HEK293 (cell line): ENCODE measurements around the gene MYO7B.

Experiments
- CTCF ChIA-PET: fragments of 350-600 bp; formaldehyde crosslinking; extraction: SDS; loops from one replicate; lab custom pipeline; 2021; ENCODE audit warnings: antibody characterized with exemption; lab: Yijun Ruan, JAX
- POLR2A ChIA-PET: fragments of 300-600 bp; formaldehyde crosslinking; extraction: SDS; loops from one replicate; lab custom pipeline; 2020; ENCODE audit warnings: antibody characterized with exemption, inconsistent platforms; lab: Yijun Ruan, JAX
- H3K27ac ChIP-seq: fragments of 200-500 bp; sonication (Bioruptor generic); 2 replicates; pipeline ENCODE4 v1.5.1; 2014; ENCODE audit warnings: low read depth, low read length, control low read depth, inconsistent platforms; ENCODE audit errors: extremely low read depth
- H3K36me3 ChIP-seq, 2 experiments: fragments of 200-500 bp in 1 of 2; sonication (Bioruptor generic) in 1 of 2; 1 replicate in 1 of 2; 2 replicates in 1 of 2; pipeline ENCODE4 v1.5.1; 2014 to 2017; ENCODE audit warnings: inconsistent platforms in 2 of 2, low read length in 2 of 2; ENCODE audit not compliant: control insufficient read depth in 2 of 2, insufficient read depth in 1 of 2
- H3K4me1 ChIP-seq: fragments of 200-500 bp; sonication (Bioruptor generic); 2 replicates; pipeline ENCODE4 v1.5.1; 2014; ENCODE audit warnings: mild to moderate bottlenecking, low read length, inconsistent platforms; ENCODE audit not compliant: control insufficient read depth, insufficient read depth
- H3K4me3 ChIP-seq: 2 replicates; pipeline ENCODE4 v1.5.1; 2011; ENCODE audit warnings: low read depth, mild to moderate bottlenecking, control low read depth, low read length, moderate library complexity
- H3K9me3 ChIP-seq: fragments of 200-500 bp; sonication (Bioruptor generic); 2 replicates; pipeline ENCODE4 v1.5.1; 2014; ENCODE audit warnings: low read depth, low read length, inconsistent platforms; ENCODE audit not compliant: control insufficient read depth, insufficient read depth
- MYNN ChIP-seq: fragments of 450-650 bp; formaldehyde crosslinking; IDR thresholded peaks from 2 replicates; pipeline ENCODE4 v1.5.1; 2016; ENCODE audit warnings: missing biosample characterization, missing genetic modification characterization, borderline replicate concordance
- OSR2 ChIP-seq: fragments of 450-650 bp; formaldehyde crosslinking; IDR thresholded peaks from 2 replicates; pipeline ENCODE4 v1.5.1; 2016; ENCODE audit warnings: missing biosample characterization, missing genetic modification characterization
- ZNF214 ChIP-seq: fragments of 450-650 bp; formaldehyde crosslinking; IDR thresholded peaks from 2 replicates; pipeline ENCODE4 v1.5.1; 2017; ENCODE audit warnings: missing biosample characterization, mild to moderate bottlenecking, missing genetic modification characterization, borderline replicate concordance
- ZNF221 ChIP-seq: fragments of 450-650 bp; formaldehyde crosslinking; IDR thresholded peaks from 2 replicates; pipeline ENCODE4 v1.5.1; 2017; ENCODE audit warnings: missing biosample characterization, missing genetic modification characterization, borderline replicate concordance
- ZNF561 ChIP-seq: fragments of 450-650 bp; IDR thresholded peaks from 2 replicates; pipeline ENCODE4 v1.5.1; 2018; ENCODE audit warnings: missing biosample characterization, missing genetic modification characterization, borderline replicate concordance
- TF ChIP-seq, protein P1 (sequence below): fragments of 450-650 bp; formaldehyde crosslinking; IDR thresholded peaks from 2 replicates; pipeline ENCODE4 v1.5.1; 2016; ENCODE audit warnings: missing biosample characterization, missing genetic modification characterization
- TF ChIP-seq, protein P2 (sequence below): fragments of 450-650 bp; formaldehyde crosslinking; IDR thresholded peaks from 2 replicates; pipeline ENCODE4 v1.5.1; 2016; ENCODE audit warnings: missing biosample characterization, missing genetic modification characterization
- TF ChIP-seq, protein P3 (sequence below): fragments of 450-650 bp; formaldehyde crosslinking; IDR thresholded peaks from 2 replicates; pipeline ENCODE4 v1.5.1; 2016; ENCODE audit warnings: missing biosample characterization, missing genetic modification characterization
- TF ChIP-seq, protein P4 (sequence below): fragments of 450-650 bp; formaldehyde crosslinking; conservative IDR thresholded peaks from 2 replicates; pipeline ENCODE4 v1.5.1; 2016; ENCODE audit warnings: low read depth, missing biosample characterization, missing genetic modification characterization

Gene MYO7B

DNA sequence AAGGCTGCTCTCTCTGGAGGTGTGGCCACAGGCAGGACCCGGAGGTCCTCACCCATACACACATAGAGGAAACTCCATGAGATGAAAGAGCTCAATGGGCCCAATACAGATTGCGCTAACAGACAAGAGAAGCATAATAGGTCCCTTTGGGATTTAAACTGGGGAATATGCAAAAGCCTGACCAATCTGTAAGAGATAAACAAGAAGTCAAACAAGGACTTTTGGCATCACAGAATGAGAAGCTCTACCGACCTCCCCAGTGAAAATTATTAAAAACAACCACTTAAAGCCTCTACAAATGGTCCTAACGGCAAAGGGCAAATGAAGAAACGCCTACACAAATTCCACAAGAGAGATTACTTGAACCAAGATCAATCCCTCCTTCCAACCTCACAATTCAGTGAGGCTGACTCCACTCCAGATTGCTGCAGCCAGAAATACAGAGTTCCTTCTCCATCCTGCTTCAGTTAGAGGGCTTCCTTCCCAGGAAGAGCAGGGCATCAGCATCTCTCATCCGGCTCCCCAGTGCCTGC lies 20.0 kb upstream of the MYO7B start:
- ChIA-PET CTCF (interaction anchor here (0.6 kb wide), 1 partner anchor 874 kb away, joined by 5 read pairs; no protein-coding TSS in a partner anchor), POLR2A (interaction anchor here (1.4 kb wide), 1 partner anchor 11 kb away, joined by 4 read pairs; the partner anchor contains the start of gene IWS1)

DNA sequence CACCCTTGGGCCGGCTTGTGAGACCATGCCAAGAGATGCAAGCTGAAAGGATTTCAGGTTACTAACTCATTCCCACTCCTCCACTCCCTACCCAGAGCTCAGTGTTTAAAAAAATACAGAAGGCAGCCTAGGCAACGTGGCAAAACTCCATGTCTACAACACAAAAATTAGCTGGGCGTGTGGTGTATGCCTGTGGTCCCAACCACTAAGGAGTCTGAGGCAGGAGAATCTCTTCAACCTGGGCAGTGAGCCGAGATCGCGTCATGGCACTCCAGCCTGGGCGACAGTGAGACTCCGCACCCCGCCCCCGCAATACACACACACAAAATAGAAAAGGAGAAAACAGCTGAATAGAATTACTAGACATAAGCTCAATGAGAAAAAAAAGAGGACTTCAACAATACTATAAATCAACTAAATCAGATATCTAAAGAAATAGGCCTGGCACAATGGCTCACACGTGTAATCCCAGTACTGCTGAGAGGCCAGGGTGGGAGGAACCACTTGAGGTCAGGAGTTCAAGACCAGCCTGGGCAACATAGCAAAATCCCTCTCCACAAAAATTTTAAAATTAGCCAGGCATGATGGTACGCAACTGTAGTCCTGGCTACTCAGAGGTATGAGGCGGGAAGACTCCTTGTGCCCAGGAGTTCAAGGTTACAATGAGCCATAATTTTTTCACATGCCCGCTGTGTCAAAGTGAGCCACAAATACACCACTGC lies 19.3 kb upstream of the MYO7B start:
- CTCF ChIA-PET, result no interaction called here
- Histone ChIP-seq H3K36me3 (peaks cover 24 to 72% of the 10 kb centered on the region in 2 experiments), H3K9me3 (no peaks in the 10 kb centered on the region), H3K4me3 (no peak overlapping the region), H3K27ac (no peak overlapping the region), H3K4me1 (0 out of 2 replicates have a peak, but pooled peaks cover 6% of the 10 kb centered on the region)
- POLR2A ChIA-PET, result no interaction called here
- TF ChIP-seq, protein P1, sequence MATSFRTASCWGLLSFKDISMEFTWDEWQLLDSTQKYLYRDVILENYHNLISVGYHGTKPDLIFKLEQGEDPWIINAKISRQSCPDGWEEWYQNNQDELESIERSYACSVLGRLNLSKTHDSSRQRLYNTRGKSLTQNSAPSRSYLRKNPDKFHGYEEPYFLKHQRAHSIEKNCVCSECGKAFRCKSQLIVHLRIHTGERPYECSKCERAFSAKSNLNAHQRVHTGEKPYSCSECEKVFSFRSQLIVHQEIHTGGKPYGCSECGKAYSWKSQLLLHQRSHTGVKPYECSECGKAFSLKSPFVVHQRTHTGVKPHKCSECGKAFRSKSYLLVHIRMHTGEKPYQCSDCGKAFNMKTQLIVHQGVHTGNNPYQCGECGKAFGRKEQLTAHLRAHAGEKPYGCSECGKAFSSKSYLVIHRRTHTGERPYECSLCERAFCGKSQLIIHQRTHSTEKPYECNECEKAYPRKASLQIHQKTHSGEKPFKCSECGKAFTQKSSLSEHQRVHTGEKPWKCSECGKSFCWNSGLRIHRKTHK (tag by site-specific recombination), result no peak
- TF ChIP-seq, protein P2, sequence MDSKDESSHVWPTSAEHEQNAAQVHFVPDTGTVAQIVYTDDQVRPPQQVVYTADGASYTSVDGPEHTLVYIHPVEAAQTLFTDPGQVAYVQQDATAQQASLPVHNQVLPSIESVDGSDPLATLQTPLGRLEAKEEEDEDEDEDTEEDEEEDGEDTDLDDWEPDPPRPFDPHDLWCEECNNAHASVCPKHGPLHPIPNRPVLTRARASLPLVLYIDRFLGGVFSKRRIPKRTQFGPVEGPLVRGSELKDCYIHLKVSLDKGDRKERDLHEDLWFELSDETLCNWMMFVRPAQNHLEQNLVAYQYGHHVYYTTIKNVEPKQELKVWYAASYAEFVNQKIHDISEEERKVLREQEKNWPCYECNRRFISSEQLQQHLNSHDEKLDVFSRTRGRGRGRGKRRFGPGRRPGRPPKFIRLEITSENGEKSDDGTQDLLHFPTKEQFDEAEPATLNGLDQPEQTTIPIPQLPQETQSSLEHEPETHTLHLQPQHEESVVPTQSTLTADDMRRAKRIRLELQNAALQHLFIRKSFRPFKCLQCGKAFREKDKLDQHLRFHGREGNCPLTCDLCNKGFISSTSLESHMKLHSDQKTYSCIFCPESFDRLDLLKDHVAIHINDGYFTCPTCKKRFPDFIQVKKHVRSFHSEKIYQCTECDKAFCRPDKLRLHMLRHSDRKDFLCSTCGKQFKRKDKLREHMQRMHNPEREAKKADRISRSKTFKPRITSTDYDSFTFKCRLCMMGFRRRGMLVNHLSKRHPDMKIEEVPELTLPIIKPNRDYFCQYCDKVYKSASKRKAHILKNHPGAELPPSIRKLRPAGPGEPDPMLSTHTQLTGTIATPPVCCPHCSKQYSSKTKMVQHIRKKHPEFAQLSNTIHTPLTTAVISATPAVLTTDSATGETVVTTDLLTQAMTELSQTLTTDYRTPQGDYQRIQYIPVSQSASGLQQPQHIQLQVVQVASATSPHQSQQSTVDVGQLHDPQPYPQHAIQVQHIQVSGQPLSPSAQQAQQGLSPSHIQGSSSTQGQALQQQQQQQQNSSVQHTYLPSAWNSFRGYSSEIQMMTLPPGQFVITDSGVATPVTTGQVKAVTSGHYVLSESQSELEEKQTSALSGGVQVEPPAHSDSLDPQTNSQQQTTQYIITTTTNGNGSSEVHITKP, result peak; percentile 32; the same call in 1 of the 2 replicates

More for the DNA sequence above, 20.0 kb upstream of the MYO7B start:
- H3K4me1 ChIP-seq, result 0 out of 2 replicates have a peak, but pooled peaks cover 6% of the 10 kb centered on the region
- H3K9me3 ChIP-seq, result no peaks in the 10 kb centered on the region
- H3K36me3 ChIP-seq, result peaks cover 18 to 65% of the 10 kb centered on the region in 2 experiments
- no peak overlapping the region for H3K27ac ChIP-seq
- H3K4me3 ChIP-seq, result no peak overlapping the region
- no peak for TF ChIP-seq MYNN (tag by site-specific recombination)
- TF ChIP-seq ZNF214 (tag by site-specific recombination), result no peak
- TF ChIP-seq ZNF221, result no peak
- TF ChIP-seq, protein P3, sequence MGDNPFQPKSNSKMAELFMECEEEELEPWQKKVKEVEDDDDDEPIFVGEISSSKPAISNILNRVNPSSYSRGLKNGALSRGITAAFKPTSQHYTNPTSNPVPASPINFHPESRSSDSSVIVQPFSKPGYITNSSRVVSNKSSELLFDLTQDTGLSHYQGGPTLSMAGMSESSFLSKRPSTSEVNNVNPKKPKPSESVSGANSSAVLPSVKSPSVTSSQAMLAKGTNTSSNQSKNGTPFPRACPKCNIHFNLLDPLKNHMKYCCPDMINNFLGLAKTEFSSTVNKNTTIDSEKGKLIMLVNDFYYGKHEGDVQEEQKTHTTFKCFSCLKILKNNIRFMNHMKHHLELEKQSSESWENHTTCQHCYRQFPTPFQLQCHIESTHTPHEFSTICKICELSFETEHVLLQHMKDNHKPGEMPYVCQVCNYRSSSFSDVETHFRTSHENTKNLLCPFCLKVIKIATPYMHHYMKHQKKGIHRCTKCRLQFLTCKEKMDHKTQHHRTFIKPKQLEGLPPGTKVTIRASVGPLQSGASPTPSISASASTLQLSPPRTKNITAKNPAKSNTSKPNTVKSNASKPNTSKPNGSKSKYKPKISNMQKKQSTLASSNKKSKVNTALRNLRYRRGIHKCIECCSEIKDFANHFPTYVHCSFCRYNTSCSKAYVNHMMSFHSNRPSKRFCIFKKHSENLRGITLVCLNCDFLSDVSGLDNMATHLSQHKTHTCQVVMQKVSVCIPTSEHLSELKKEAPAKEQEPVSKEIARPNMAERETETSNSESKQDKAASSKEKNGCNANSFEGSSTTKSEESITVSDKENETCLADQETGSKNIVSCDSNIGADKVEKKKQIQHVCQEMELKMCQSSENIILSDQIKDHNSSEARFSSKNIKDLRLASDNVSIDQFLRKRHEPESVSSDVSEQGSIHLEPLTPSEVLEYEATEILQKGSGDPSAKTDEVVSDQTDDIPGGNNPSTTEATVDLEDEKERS (tag by site-specific recombination), result no peak
- no peak for TF ChIP-seq OSR2 (tag by site-specific recombination)
- TF ChIP-seq, protein P4, sequence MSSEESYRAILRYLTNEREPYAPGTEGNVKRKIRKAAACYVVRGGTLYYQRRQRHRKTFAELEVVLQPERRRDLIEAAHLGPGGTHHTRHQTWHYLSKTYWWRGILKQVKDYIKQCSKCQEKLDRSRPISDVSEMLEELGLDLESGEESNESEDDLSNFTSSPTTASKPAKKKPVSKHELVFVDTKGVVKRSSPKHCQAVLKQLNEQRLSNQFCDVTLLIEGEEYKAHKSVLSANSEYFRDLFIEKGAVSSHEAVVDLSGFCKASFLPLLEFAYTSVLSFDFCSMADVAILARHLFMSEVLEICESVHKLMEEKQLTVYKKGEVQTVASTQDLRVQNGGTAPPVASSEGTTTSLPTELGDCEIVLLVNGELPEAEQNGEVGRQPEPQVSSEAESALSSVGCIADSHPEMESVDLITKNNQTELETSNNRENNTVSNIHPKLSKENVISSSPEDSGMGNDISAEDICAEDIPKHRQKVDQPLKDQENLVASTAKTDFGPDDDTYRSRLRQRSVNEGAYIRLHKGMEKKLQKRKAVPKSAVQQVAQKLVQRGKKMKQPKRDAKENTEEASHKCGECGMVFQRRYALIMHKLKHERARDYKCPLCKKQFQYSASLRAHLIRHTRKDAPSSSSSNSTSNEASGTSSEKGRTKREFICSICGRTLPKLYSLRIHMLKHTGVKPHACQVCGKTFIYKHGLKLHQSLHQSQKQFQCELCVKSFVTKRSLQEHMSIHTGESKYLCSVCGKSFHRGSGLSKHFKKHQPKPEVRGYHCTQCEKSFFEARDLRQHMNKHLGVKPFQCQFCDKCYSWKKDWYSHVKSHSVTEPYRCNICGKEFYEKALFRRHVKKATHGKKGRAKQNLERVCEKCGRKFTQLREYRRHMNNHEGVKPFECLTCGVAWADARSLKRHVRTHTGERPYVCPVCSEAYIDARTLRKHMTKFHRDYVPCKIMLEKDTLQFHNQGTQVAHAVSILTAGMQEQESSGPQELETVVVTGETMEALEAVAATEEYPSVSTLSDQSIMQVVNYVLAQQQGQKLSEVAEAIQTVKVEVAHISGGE (tag by site-specific recombination), result no peak
- no peak for TF ChIP-seq ZNF561
